ENCODE results near the gene NAP1L4.

- TF ChIP-seq CTCF (IDR thresholded peaks at IDR 0.05): no peak
- no peak for TF ChIP-seq POLR2A (IDR thresholded peaks at IDR 0.05)
Measured at GRCh38 chr11:2976294-2977063, 15.7 kb downstream of the NAP1L4 start.

All from lower leg skin (tissue), 3 donors.